A549 (cell line): Measurements from ENCODE around the gene LPCAT4. TPM values are rescaled to one million over a fixed set of nuclear protein-coding genes. Genes with fewer than 3 reads are reported as not detected.
"Not testable (repeated sequence)": the region's sequence is repeated elsewhere in the genome, so short reads cannot be mapped to it uniquely, and the experiment has no call there.

Experiments
- ATAC-seq, 2 experiments: fragments of 200-7000 bp in 1 of 2; fragments of >200 bp in 1 of 2; cut with Nextera tagmentation in 1 of 2; cut with Tn5 transposase in 1 of 2; 3 replicates each; pipeline versions ENCODE4 v1.8.0 to v1.9.1; 2018 to 2020; ENCODE audit warnings: mild to moderate bottlenecking in 1 of 2, moderate library complexity in 1 of 2
- CTCF ChIA-PET: fragments of 300-600 bp; sonication (Branson Sonifier 250); formaldehyde crosslinking; extraction: SDS; loops from one replicate; lab custom pipeline; 2021; ENCODE audit warnings: antibody characterized with exemption, inconsistent platforms; lab: Yijun Ruan, JAX
- POLR2A ChIA-PET: fragments of 350-600 bp; formaldehyde crosslinking; extraction: SDS; loops from one replicate; lab custom pipeline; 2021; ENCODE audit warnings: antibody characterized with exemption, inconsistent platforms; lab: Yijun Ruan, JAX
- DNase-seq, 2 experiments: peaks; one replicate each; pipeline versions ENCODE4 v3.0.0 to v3.0.0-alpha.2; 2011 to 2016; ENCODE audit warnings: low read depth in 1 of 2, low spot score in 1 of 2
- FAIRE-seq: peaks from 2 replicates; lab custom pipeline; 2011; peaks lifted over from hg19 to GRCh38; lab: Jason Lieb, UNC
- H3K27ac ChIP-seq, 2 experiments: fragments of >200 bp; sonication (Bioruptor Twin); formaldehyde crosslinking; 3 replicates each; pipeline ENCODE4 v1.5.1; 2016 to 2017
- H3K4me1 ChIP-seq: fragments of >200 bp; sonication (Bioruptor Twin); formaldehyde crosslinking; 3 replicates; pipeline ENCODE4 v1.6.1; 2016
- H3K4me2 ChIP-seq: fragments of >200 bp; sonication (Bioruptor Twin); formaldehyde crosslinking; 3 replicates; pipeline ENCODE4 v1.6.1; 2016
- H3K4me3 ChIP-seq: fragments of >200 bp; sonication (Bioruptor Twin); formaldehyde crosslinking; 3 replicates; pipeline ENCODE4 v1.5.1; 2016
- H3K9me3 ChIP-seq: fragments of >200 bp; sonication (Bioruptor Twin); formaldehyde crosslinking; 3 replicates; pipeline ENCODE4 v1.6.1; 2016
- BHLHE40 ChIP-seq: IDR thresholded peaks from 2 replicates; pipeline ENCODE4 v1.6.1; 2012; ENCODE audit warnings: low read depth, low read length, inconsistent platforms
- CBX2 ChIP-seq: fragments of 200-600 bp; sonication (generic); IDR thresholded peaks from 2 replicates; pipeline ENCODE4 v1.6.1; 2016; ENCODE audit warnings: low read depth, mild to moderate bottlenecking, borderline replicate concordance
- CEBPB ChIP-seq, 2 experiments: fragments of >200 bp in 1 of 2; sonication (Bioruptor Twin) in 1 of 2; formaldehyde crosslinking in 1 of 2; IDR thresholded peaks; 2 replicates each; pipeline ENCODE4 v1.6.1; 2012 to 2016
- EHF ChIP-seq: fragments of 250-450 bp; sonication (Bioruptor Pico); IDR thresholded peaks from 2 replicates; pipeline ENCODE4 v1.5.0; 2020; ENCODE audit warnings: mild to moderate bottlenecking
- EHMT2 ChIP-seq: fragments of 200-600 bp; sonication (generic); IDR thresholded peaks from 2 replicates; pipeline ENCODE4 v1.6.1; 2016; ENCODE audit warnings: antibody characterized with exemption, low read depth, mild to moderate bottlenecking, moderate library complexity
- EP300 ChIP-seq, 2 experiments: fragments of >200 bp; sonication (Bioruptor Twin); formaldehyde crosslinking; IDR thresholded peaks; 2 replicates in 1 of 2; 3 replicates in 1 of 2; pipeline ENCODE4 v1.6.1; 2016 to 2017
- ESRRA ChIP-seq: fragments of 150-350 bp; IDR thresholded peaks from 2 replicates; pipeline ENCODE4 v1.6.1; 2014; ENCODE audit warnings: mild to moderate bottlenecking, low read length, borderline replicate concordance
- FOSB ChIP-seq: fragments of 250-450 bp; sonication (Bioruptor Pico); IDR thresholded peaks from 2 replicates; pipeline ENCODE4 v1.5.0; 2020; ENCODE audit warnings: mild to moderate bottlenecking, moderate library complexity
- GATA3 ChIP-seq: IDR thresholded peaks from 2 replicates; pipeline ENCODE4 v1.6.1; 2012; ENCODE audit warnings: borderline replicate concordance
- HOXA7 ChIP-seq: fragments of 250-450 bp; sonication (Bioruptor Pico); IDR thresholded peaks from 2 replicates; pipeline ENCODE4 v1.5.0; 2020; ENCODE audit warnings: mild to moderate bottlenecking, moderate library complexity
- JUN ChIP-seq, 2 experiments: fragments of >200 bp; sonication (Bioruptor Twin); formaldehyde crosslinking; IDR thresholded peaks; 2 replicates in 1 of 2; 3 replicates in 1 of 2; pipeline ENCODE4 v1.6.1; 2016 to 2017
- MAFK ChIP-seq: fragments of 450-650 bp; IDR thresholded peaks from 2 replicates; pipeline ENCODE4 v1.6.1; 2014; ENCODE audit not compliant: partially characterized antibody
- MAZ ChIP-seq: fragments of 150-350 bp; IDR thresholded peaks from 2 replicates; pipeline ENCODE4 v1.6.1; 2014; ENCODE audit warnings: antibody characterized with exemption, low read depth, low read length, borderline replicate concordance
- MYC ChIP-seq: IDR thresholded peaks from 2 replicates; pipeline ENCODE4 v1.6.1; 2012; ENCODE audit warnings: mild to moderate bottlenecking, inconsistent platforms, low read length, improper control_type of control experiment, borderline replicate concordance
- NPAS2 ChIP-seq: fragments of 250-450 bp; sonication (Bioruptor Pico); IDR thresholded peaks from 2 replicates; pipeline ENCODE4 v1.8.0; 2022; ENCODE audit warnings: mild to moderate bottlenecking, moderate library complexity, borderline replicate concordance
- POLR2A ChIP-seq: IDR thresholded peaks from 2 replicates; pipeline ENCODE4 v1.6.1; 2012; ENCODE audit warnings: mild to moderate bottlenecking, low read length
- POLR2AphosphoS2 ChIP-seq: conservative IDR thresholded peaks from 2 replicates; pipeline ENCODE4 v1.6.1; 2012; ENCODE audit warnings: low read length, improper control_type of control experiment, inconsistent platforms
- RAD21 ChIP-seq, 2 experiments: fragments of >200 bp in 1 of 2; sonication (Bioruptor Twin) in 1 of 2; formaldehyde crosslinking in 1 of 2; IDR thresholded peaks in 1 of 2; conservative IDR thresholded peaks in 1 of 2; 2 replicates in 1 of 2; 3 replicates in 1 of 2; pipeline ENCODE4 v1.6.1; 2012 to 2018; ENCODE audit warnings: inconsistent platforms in 1 of 2
- RARB ChIP-seq: fragments of 250-450 bp; sonication (Bioruptor Pico); IDR thresholded peaks from 2 replicates; pipeline ENCODE4 v1.8.0; 2021; ENCODE audit warnings: mild to moderate bottlenecking, moderate library complexity
- RCOR1 ChIP-seq: fragments of 150-350 bp; IDR thresholded peaks from 2 replicates; pipeline ENCODE4 v1.6.1; 2014; ENCODE audit warnings: antibody characterized with exemption, low read length, low read depth
- RFX5 ChIP-seq: fragments of 450-650 bp; IDR thresholded peaks from 2 replicates; pipeline ENCODE4 v1.7.1; 2014; ENCODE audit warnings: antibody characterized with exemption, mild to moderate bottlenecking, moderate library complexity
- RNF2 ChIP-seq: fragments of 200-600 bp; sonication (generic); IDR thresholded peaks from 2 replicates; pipeline ENCODE4 v1.6.1; 2016; ENCODE audit warnings: low read depth, mild to moderate bottlenecking, antibody characterized with exemption, moderate library complexity, borderline replicate concordance
- TFCP2L1 ChIP-seq: fragments of 250-450 bp; sonication (Bioruptor Pico); IDR thresholded peaks from 2 replicates; pipeline ENCODE4 v1.5.0; 2021; ENCODE audit warnings: mild to moderate bottlenecking
- ZC3H11A ChIP-seq: fragments of 450-650 bp; IDR thresholded peaks from 2 replicates; pipeline ENCODE4 v1.6.1; 2014; ENCODE audit warnings: antibody characterized with exemption, mild to moderate bottlenecking
- ZNF302 ChIP-seq: fragments of 250-450 bp; sonication (Bioruptor Pico); IDR thresholded peaks from 2 replicates; pipeline ENCODE4 v1.9.0; 2021; ENCODE audit warnings: inconsistent platforms, mild to moderate bottlenecking, moderate library complexity
- ZSCAN20 ChIP-seq: fragments of 250-450 bp; sonication (Bioruptor Pico); IDR thresholded peaks from 2 replicates; pipeline ENCODE4 v1.8.0; 2022; ENCODE audit warnings: mild to moderate bottlenecking, moderate library complexity
- WGBS: methylation state at CpG from one replicate; pipeline ENCODE4 v1.1.6; 2017; ENCODE audit errors: missing lambda C conversion rate; 5-methylcytosine and 5-hydroxymethylcytosine counted together
- polyA plus RNA-seq, 4 experiments: library from polyadenylated mRNA; depleted of rRNA in 3 of 4; stranded (reverse); fragments of >200 nt; fragmentation: RNase III in 1 of 4; extraction: RNeasy Plus Mini Kit Qiagen cat#74134 plus additional on column Dnase treatment in 1 of 4; gene quantifications; 2 replicates in 3 of 4; 3 replicates in 1 of 4; pipeline ENCODE4 v1.2.3, GENCODE V29; 2011 to 2017
- TF ChIP-seq, protein P1 (sequence below): fragments of 450-650 bp; IDR thresholded peaks from 2 replicates; pipeline ENCODE4 v1.6.1; 2014; ENCODE audit warnings: antibody characterized with exemption
- TF ChIP-seq, protein P2 (sequence below): fragments of >200 bp; sonication (Bioruptor Twin); formaldehyde crosslinking; IDR thresholded peaks from 3 replicates; pipeline ENCODE4 v1.5.1; 2016
- TF ChIP-seq, protein P3 (sequence below): fragments of 250-450 bp; sonication (Bioruptor Pico); IDR thresholded peaks from 2 replicates; pipeline ENCODE4 v1.5.0; 2020; ENCODE audit warnings: low read depth, mild to moderate bottlenecking, moderate library complexity

LPCAT4 gene
- polyA plus RNA-seq, 2 of the 4 experiments (the other 2 are of a cell fraction): 42.9 to 50.1 TPM

DNA sequence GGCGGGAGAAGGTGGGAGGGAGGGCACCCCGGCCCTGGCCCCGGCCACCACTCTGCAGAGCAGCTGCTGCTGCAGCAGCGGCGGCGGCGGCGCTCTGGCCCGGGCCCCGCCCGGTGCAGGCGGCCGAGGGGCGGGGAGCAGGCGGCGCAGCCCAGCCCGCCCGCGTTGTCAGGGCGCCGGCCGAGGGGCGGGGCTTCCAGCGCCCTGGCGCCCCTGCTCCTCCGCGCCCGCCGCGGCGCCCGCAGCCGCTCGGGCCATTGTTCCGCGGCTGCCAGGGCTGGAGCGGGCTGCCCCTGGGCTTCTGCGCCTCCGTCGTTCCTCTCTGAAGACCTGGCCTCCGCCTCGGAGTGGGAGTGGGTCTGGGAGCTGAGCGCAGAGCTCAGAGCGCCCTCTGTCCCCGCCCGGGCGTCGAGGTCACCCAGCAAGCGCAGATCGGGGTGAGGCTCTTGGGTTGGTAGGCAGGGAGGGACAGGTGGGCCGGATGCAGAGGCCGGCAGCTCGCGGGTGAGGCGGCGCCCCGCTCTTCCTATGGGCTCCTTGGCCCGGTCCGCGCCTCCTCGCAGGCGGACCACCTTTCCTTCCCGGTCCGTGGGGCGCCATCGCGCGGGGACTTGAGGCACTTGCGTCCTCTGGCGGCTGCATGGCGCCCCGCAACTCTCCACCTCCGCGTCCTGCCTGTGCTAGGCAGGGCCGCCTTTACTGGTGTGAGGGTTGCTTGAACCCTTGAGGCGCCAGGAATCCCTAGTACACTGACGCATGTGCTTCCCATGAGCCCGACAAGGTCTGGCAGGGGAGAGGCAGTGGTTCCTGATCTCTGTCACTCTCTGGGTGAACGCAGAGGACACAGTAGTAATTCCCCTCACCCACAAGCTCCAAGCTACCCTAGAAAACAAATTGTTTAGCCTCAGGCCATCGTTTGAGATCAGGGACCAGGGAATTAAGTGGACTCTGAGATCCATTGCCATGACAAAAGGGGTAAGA lies at the start of gene LPCAT4 (continued):
- TF ChIP-seq ZC3H11A: no peak; the same call in 1 of the 2 replicates
- no peak for TF ChIP-seq EHF (CRISPR knock-in tag)
- TF ChIP-seq MAFK: no peak
- TF ChIP-seq ESRRA: no peak
- peak; percentile 71; the same call in 1 of the 2 replicates for TF ChIP-seq TFCP2L1 (CRISPR knock-in tag)
- no peak for TF ChIP-seq BHLHE40
- TF ChIP-seq RFX5: 0 out of 2 replicates have a peak, but pooled peaks have one; percentile 38
- peak; percentile 76; the same call in 1 of the 2 replicates for TF ChIP-seq MYC
- TF ChIP-seq, protein P1, sequence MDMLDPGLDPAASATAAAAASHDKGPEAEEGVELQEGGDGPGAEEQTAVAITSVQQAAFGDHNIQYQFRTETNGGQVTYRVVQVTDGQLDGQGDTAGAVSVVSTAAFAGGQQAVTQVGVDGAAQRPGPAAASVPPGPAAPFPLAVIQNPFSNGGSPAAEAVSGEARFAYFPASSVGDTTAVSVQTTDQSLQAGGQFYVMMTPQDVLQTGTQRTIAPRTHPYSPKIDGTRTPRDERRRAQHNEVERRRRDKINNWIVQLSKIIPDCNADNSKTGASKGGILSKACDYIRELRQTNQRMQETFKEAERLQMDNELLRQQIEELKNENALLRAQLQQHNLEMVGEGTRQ: no peak
- no peak for TF ChIP-seq MAZ
- no peak for TF ChIP-seq EP300 (IDR thresholded peaks at IDR 0.05)
- peak; percentile 75 to 93 for TF ChIP-seq RAD21 (conservative IDR thresholded peaks at IDR 0.05 in 1 of 2, IDR thresholded peaks at IDR 0.05 in 1 of 2)
- TF ChIP-seq EHMT2: no peak
- TF ChIP-seq ZSCAN20 (CRISPR knock-in tag): no peak
- no peak for TF ChIP-seq RARB (CRISPR knock-in tag)
- no peak for TF ChIP-seq RNF2
- no peak for TF ChIP-seq CBX2
- TF ChIP-seq POLR2A: peak; percentile 90
- 0 out of 2 replicates have a peak, but pooled peaks have one; percentile 21 for TF ChIP-seq NPAS2 (CRISPR knock-in tag)
- peak; percentile 90 to 91 for TF ChIP-seq JUN (IDR thresholded peaks at IDR 0.05)
- TF ChIP-seq, protein P2, sequence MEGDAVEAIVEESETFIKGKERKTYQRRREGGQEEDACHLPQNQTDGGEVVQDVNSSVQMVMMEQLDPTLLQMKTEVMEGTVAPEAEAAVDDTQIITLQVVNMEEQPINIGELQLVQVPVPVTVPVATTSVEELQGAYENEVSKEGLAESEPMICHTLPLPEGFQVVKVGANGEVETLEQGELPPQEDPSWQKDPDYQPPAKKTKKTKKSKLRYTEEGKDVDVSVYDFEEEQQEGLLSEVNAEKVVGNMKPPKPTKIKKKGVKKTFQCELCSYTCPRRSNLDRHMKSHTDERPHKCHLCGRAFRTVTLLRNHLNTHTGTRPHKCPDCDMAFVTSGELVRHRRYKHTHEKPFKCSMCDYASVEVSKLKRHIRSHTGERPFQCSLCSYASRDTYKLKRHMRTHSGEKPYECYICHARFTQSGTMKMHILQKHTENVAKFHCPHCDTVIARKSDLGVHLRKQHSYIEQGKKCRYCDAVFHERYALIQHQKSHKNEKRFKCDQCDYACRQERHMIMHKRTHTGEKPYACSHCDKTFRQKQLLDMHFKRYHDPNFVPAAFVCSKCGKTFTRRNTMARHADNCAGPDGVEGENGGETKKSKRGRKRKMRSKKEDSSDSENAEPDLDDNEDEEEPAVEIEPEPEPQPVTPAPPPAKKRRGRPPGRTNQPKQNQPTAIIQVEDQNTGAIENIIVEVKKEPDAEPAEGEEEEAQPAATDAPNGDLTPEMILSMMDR: peak; percentile 99
- TF ChIP-seq GATA3: no peak; the same call in 1 of the 2 replicates
- no peak for TF ChIP-seq RCOR1
- TF ChIP-seq HOXA7 (CRISPR knock-in tag): no peak
- TF ChIP-seq, protein P3, sequence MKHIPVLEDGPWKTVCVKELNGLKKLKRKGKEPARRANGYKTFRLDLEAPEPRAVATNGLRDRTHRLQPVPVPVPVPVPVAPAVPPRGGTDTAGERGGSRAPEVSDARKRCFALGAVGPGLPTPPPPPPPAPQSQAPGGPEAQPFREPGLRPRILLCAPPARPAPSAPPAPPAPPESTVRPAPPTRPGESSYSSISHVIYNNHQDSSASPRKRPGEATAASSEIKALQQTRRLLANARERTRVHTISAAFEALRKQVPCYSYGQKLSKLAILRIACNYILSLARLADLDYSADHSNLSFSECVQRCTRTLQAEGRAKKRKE: no peak
- TF ChIP-seq ZNF302 (CRISPR knock-in tag): no peak
- no peak for TF ChIP-seq FOSB (CRISPR knock-in tag)
- TF ChIP-seq POLR2AphosphoS2: no peak
- TF ChIP-seq CEBPB (IDR thresholded peaks at IDR 0.05): no peak
- TF ChIP-seq, all 56 proteins: peak for 16

DNA sequence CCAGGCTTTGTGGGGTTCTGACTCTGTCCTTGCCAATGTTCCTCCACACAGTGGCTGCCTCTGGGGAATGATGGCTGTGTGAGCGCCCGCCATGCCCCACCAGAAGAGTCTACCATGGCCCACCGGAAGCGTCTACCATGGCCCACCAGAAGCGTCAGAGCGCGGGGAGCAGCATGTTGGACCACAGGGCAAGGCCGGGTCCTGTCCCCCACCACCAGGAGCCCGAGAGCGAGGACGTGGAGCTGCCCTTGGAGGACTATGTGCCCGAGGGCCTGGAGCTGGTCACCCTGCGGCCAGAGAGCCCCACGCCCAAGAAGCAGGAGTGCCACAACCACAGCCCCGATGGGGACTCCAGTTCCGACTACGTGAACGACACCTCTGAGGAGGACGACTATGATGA lies 42.5 kb upstream of the LPCAT4 start:
- H3K27ac ChIP-seq, ATAC-seq, FAIRE-seq, POLR2A ChIA-PET, CTCF ChIA-PET, H3K4me1 ChIP-seq, H3K9me3 ChIP-seq, H3K4me2 ChIP-seq, DNase-seq, H3K4me3 ChIP-seq: not testable (repeated sequence)
- 92% methylated on average over 9 of the region's 19 CpGs for WGBS

DNA sequence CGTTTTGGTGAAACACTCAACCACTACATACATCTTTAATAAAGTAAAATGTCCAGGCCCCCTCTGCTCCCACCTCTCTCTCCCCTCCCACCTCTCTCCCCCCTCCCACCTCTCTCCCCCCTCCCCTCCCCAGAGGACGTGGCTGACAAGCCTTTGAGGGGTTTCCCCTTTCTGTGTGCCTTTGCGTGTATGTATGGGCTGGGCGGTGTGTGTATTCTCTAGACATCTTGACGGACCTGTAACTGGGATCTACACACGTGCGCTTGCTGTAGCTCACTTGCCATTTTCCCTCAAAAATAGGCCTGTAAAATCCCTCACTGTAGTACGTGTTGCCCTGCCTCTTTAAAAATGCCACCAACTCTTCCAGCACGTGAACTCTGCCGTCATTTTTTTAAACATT lies 42.0 kb upstream of the LPCAT4 start:
- DNase-seq, H3K4me2 ChIP-seq, H3K4me1 ChIP-seq, H3K27ac ChIP-seq, ATAC-seq, H3K4me3 ChIP-seq, POLR2A ChIA-PET, H3K9me3 ChIP-seq, FAIRE-seq, CTCF ChIA-PET: not testable (repeated sequence)
- WGBS: 67% methylated on average over 3 of the region's 10 CpGs

DNA sequence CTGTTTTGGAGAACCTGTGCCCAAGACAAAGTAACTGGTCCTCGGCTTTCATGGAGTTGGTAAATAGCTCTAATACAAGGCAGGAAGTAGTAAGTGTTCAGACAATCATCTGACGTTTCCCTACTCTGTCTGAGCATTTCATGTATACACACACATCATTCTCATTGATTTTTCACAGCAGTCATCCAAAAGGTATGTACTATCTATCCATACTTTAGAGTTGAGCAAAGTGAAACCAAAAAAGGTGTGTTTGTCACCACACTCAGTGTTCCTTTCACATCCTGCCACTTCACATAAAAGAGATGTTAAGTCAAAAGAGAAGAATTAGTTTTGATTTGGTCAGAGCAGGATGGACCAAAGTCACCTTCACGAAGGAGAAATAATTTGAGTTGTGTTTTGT lies 36.9 kb upstream of the LPCAT4 start:
- ATAC-seq, DNase-seq, H3K4me1 ChIP-seq, FAIRE-seq, H3K9me3 ChIP-seq, CTCF ChIA-PET, H3K4me2 ChIP-seq, H3K27ac ChIP-seq, H3K4me3 ChIP-seq, POLR2A ChIA-PET: not testable (repeated sequence)
- WGBS: no CpG with 5 or more reads among the region's 3 CpGs
